Activated T-cell treated with anti-CD3 and anti-CD28 coated beads, Interleukin-2, amount 50 U/mL, for 24 hours (primary cell): ENCODE measurements around the gene WNK4.

Source experiments
- DNase-seq: peaks from one replicate; pipeline ENCODE4 v3.0.0-alpha.2; 2020
- H3K27ac Mint-ChIP-seq: 2 replicates; pipeline ENCODE4 v1.8.0; 2020; ENCODE audit warnings: mild to moderate bottlenecking, mixed read lengths
- H3K27me3 Mint-ChIP-seq: 2 replicates; pipeline ENCODE4 v1.8.0; 2020; ENCODE audit warnings: mixed read lengths
- H3K36me3 Mint-ChIP-seq: 2 replicates; pipeline ENCODE4 v1.8.0; 2020; ENCODE audit warnings: low read depth, mixed read lengths
- H3K4me1 Mint-ChIP-seq: 2 replicates; pipeline ENCODE4 v1.8.0; 2020; ENCODE audit warnings: low read depth, mixed read lengths
- H3K4me3 Mint-ChIP-seq: 2 replicates; pipeline ENCODE4 v1.8.0; 2020; ENCODE audit warnings: mild to moderate bottlenecking, moderate library complexity, mixed read lengths
- H3K9me3 Mint-ChIP-seq: 2 replicates; pipeline ENCODE4 v1.8.0; 2020; ENCODE audit warnings: mixed read lengths

WNK4 gene

GRCh38 chr17:42798011-42798382 is 17.6 kb downstream of the WNK4 start:
- Mint-ChIP-seq H3K4me1 (peaks cover 25% of the 10 kb centered on the region), H3K36me3 (peaks cover 19% of the 10 kb centered on the region), H3K4me3 (peak overlapping the region; percentile 94), H3K27me3 (no peaks in the 10 kb centered on the region), H3K27ac (peak overlapping the region; percentile 89), H3K9me3 (peaks cover 4% of the 10 kb centered on the region)
- DNase-seq = no peak

- Mint-ChIP-seq H3K4me3 (peak within 1 kb of the TSS; percentile 94), H3K27me3 (no peaks in the 10 kb centered on the region), H3K4me1 (peaks cover 25% of the 10 kb centered on the region), H3K36me3 (peaks cover 19% of the 10 kb centered on the region), H3K9me3 (peaks cover 4% of the 10 kb centered on the region), H3K27ac (peak within 1 kb of the TSS; percentile 89)
- peak; percentile 87 for DNase-seq
Measured at GRCh38 chr17:42798383-42799380, 18.3 kb downstream of the WNK4 start, which contains the start of the genes CNTD1 and COA3. CNTD1 (plus strand) TSS chr17:42798861; CDS start chr17:42799068, 207 bp downstream. COA3 (minus strand) TSS chr17:42798704; CDS start chr17:42798681, 23 bp downstream.

GRCh38 chr17:42803074-42803883 is 22.9 kb downstream of the WNK4 start:
- H3K4me3 Mint-ChIP-seq = no peak overlapping the region
- peaks cover 5% of the 10 kb centered on the region for H3K4me1 Mint-ChIP-seq
- no peak for DNase-seq
- H3K9me3 Mint-ChIP-seq = peaks cover 4% of the 10 kb centered on the region
- H3K36me3 Mint-ChIP-seq = peaks cover 10% of the 10 kb centered on the region
- no peaks in the 10 kb centered on the region for H3K27me3 Mint-ChIP-seq
- H3K27ac Mint-ChIP-seq = no peak overlapping the region

DNA sequence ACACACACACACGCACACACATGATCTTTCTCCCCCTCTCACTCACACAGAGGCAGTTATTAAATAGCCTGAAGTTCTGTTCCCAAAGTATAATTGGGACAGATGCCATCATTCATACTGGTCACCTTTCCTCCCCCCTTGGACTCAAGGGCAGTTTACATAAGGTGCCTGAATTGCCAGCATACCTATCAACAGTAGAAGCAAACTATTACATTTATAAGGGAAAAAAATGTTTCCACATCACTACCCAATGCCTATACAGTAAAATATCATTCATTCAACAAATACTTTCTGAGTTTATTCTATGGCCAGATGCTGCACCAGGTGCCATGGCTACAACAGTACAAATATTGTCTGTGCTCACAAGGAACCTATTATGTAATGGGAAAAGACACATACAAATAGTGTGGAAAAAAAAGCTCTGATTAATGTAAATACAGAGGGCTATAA is 24.5 kb downstream of the WNK4 start:
- Mint-ChIP-seq H3K4me3 (no peak overlapping the region), H3K27ac (no peak overlapping the region)
- DNase-seq = no peak

GRCh38 chr17:42806249-42806648 is 25.8 kb downstream of the WNK4 start:
- Mint-ChIP-seq H3K27ac (no peak overlapping the region), H3K4me1 (no peaks in the 10 kb centered on the region), H3K27me3 (no peaks in the 10 kb centered on the region), H3K9me3 (no peaks in the 10 kb centered on the region), H3K4me3 (no peak overlapping the region), H3K36me3 (peaks cover 31% of the 10 kb centered on the region)
- no peak for DNase-seq

More for the DNA sequence above, 24.5 kb downstream of the WNK4 start:
- Mint-ChIP-seq H3K4me1 (no peaks in the 10 kb centered on the region), H3K36me3 (peaks cover 19% of the 10 kb centered on the region), H3K27me3 (no peaks in the 10 kb centered on the region), H3K9me3 (no peaks in the 10 kb centered on the region)

DNA sequence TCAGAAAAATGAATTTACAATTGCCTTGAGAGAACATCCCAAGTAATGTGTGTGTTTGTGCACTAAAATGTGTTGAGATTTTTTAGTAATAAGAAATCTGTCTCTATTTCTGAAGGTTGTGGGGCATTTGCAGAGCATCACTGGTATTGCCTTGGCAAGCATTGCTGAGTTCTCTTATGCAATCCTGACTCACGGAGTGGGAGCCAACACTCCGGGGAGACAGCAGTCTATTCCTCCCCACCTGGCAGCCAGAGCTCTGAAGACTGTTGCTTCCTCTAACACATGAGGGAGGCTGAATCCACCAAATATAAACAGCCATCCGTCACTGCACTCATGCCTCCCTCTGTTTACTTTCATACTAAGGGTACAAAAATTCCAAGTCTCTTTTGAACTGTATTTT is 28.8 kb downstream of the WNK4 start:
- Mint-ChIP-seq H3K4me3 (no peak overlapping the region), H3K9me3 (no peaks in the 10 kb centered on the region), H3K27me3 (no peaks in the 10 kb centered on the region), H3K27ac (no peak overlapping the region), H3K4me1 (no peaks in the 10 kb centered on the region), H3K36me3 (peaks cover 52% of the 10 kb centered on the region)
- DNase-seq = no peak

DNA sequence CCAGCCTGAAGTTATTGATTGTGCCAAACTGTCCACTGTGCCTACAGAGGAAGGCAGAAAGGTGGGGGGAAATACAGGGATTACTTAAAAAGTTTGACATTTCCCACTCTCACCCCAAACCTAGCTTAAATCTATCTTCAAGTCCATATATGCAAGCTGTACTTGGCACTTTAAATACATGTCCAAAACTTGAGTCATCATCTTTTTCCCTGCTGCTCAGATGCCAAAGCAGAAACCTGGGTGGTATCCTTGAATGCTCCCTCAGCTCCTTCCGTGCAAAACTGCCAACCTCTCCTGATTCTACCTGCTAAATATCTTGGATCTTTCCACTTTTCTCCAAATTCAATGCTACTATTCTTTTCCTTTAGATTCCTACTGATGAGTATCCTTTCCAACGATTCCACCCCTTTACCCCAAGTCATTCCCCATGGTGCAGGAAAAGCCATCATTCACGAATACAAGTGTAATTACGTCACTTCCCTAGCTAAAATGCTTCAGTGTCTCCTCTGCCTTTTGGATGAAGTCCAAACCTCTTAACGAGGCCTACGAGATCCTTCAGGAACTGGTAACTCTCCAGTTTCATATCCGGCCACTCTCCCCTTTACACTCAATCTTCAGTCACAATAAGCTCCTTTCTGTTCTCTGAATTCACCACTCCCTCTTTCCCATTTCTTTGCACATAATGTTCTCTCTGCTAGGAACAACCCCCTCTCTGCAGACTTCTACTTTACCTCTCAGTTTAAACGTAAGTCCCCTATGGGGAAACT is 34.4 kb downstream of the WNK4 start:
- Mint-ChIP-seq H3K4me3 (no peak overlapping the region), H3K27ac (no peak overlapping the region), H3K36me3 (peaks cover 90% of the 10 kb centered on the region), H3K9me3 (no peaks in the 10 kb centered on the region), H3K4me1 (no peaks in the 10 kb centered on the region), H3K27me3 (no peaks in the 10 kb centered on the region)
- DNase-seq = no peak

DNA sequence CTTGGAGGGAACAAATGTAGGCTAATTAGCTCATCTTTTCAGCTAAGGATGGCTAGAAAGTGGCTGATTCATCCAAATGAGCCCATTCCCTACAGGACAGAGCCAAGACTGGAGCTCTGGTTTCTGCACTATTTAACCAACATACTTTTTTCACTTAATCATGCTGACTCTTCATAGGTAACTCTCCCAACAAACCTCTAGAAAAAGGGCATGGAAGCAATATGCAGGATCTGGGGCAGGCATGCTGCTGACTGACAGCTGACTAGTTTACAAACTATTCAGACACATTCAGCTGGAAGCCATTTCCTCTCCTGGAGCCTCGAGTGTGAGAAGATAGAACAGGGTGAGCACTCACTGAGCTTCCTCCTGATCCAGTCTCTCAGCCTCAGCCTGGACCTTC is 37.5 kb downstream of the WNK4 start:
- Mint-ChIP-seq H3K4me3 (no peak overlapping the region), H3K27me3 (no peaks in the 10 kb centered on the region), H3K4me1 (peaks cover 24% of the 10 kb centered on the region), H3K36me3 (peaks cover 93% of the 10 kb centered on the region), H3K9me3 (no peaks in the 10 kb centered on the region), H3K27ac (peak overlapping the region; percentile 8)
- DNase-seq = no peak

- DNase-seq = no peak
- Mint-ChIP-seq H3K27ac (peak overlapping the region; percentile 8), H3K4me1 (peaks cover 28% of the 10 kb centered on the region)
Measured at GRCh38 chr17:42818379-42818778, 38.0 kb downstream of the WNK4 start.

GRCh38 chr17:42819939-42820535 is 39.6 kb downstream of the WNK4 start:
- Mint-ChIP-seq H3K27ac (peak overlapping the region; percentile 11), H3K4me3 (no peak overlapping the region), H3K4me1 (peaks cover 36% of the 10 kb centered on the region), H3K9me3 (no peaks in the 10 kb centered on the region), H3K36me3 (peaks cover 85% of the 10 kb centered on the region), H3K27me3 (no peaks in the 10 kb centered on the region)
- DNase-seq = peak; percentile 73

More at GRCh38 chr17:42818379-42818778, 38.0 kb downstream of the WNK4 start:
- H3K4me3 Mint-ChIP-seq = no peak overlapping the region
- no peaks in the 10 kb centered on the region for H3K27me3 Mint-ChIP-seq
- peaks cover 94% of the 10 kb centered on the region for H3K36me3 Mint-ChIP-seq
- no peaks in the 10 kb centered on the region for H3K9me3 Mint-ChIP-seq

GRCh38 chr17:42821176-42821575 is 40.8 kb downstream of the WNK4 start:
- Mint-ChIP-seq H3K27me3 (no peaks in the 10 kb centered on the region), H3K4me1 (peaks cover 39% of the 10 kb centered on the region), H3K27ac (peak overlapping the region; percentile 55), H3K4me3 (no peak overlapping the region), H3K9me3 (no peaks in the 10 kb centered on the region), H3K36me3 (peaks cover 74% of the 10 kb centered on the region)
- no peak for DNase-seq

- Mint-ChIP-seq H3K4me1 (peaks cover 27% of the 10 kb centered on the region), H3K4me3 (no peak overlapping the region), H3K27me3 (no peaks in the 10 kb centered on the region), H3K36me3 (peaks cover 12% of the 10 kb centered on the region), H3K27ac (no peak overlapping the region), H3K9me3 (no peaks in the 10 kb centered on the region)
- DNase-seq = no peak
Measured at GRCh38 chr17:42827472-42827871, 47.1 kb downstream of the WNK4 start.

DNA sequence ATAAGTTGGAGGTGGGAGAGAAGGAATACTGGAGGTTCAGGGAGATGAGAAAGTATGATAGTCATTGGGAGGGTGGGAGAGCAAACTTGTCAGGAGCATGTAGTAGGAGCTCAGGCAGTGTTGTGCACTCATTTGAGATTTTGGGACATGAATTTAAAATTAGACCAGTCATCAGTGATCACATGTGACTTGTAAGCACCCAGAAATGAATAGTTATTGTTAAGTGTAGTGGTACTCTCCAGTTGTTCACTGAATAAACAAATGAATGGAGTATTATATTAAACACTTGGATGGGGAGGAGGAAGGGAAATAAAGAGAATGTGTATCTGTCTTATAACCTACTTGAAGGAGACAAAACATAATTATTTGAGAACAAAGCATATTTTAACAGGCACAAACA is 50.6 kb downstream of the WNK4 start:
- Mint-ChIP-seq H3K4me3 (no peak overlapping the region), H3K4me1 (peaks cover 27% of the 10 kb centered on the region), H3K9me3 (no peaks in the 10 kb centered on the region), H3K27ac (no peak overlapping the region), H3K36me3 (peaks cover 34% of the 10 kb centered on the region), H3K27me3 (no peaks in the 10 kb centered on the region)
- no peak for DNase-seq
